Measurements from ENCODE around the gene PTPRT. TPM values are rescaled to one million over a fixed set of nuclear protein-coding genes. Genes with fewer than 3 reads are reported as not detected.

PTPRT gene
- total and polyA plus RNA-seq, 4 donors = 0.03 to 0.19 (median 0.18) TPM; not detected in 1

DNA sequence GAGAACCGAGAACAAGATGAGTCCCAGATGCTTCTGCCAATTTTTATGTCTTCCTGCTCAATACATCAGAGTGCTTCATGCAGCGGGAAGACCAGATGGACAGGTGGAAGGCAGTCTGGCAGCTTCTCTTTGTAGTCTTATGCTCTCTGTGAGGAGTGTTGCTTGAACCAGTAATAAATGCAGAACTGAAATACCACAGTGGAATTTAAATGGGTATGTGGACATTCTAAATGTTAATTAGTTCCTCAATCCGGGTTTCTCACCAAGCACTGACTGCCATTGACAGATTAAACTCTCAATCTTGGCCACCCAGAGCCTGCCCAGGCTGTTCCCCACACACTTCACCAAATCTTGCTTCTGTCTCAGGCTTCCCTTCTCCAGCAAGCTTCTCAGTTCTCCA is 876.0 kb downstream of the PTPRT start:
- intact Hi-C loops (cut with DNase I) = no loop called here
- DNase-seq (no peak), ATAC-seq (ENCODE audit: low FRiP score) (no peak)
- no peak overlapping the region for H3K27ac ChIP-seq (ENCODE audit: low read depth in 1 of 2, low read length in 2 of 2)
- no peaks in the 10 kb centered on the region for H3K9me3 ChIP-seq (ENCODE audit: control insufficient read depth, low read length)
- no peaks in the 10 kb centered on the region for H3K36me3 ChIP-seq (ENCODE audit: control insufficient read depth in 1 of 2, insufficient read depth in 2 of 2, low read length in 1 of 2)
- WGBS, 2 donors = 77 to 85% methylated on average over 3 of the region's 3 CpGs
- H3K4me3 ChIP-seq (ENCODE audit: low read length in 2 of 2) = no peak overlapping the region
- H3K4me1 ChIP-seq (ENCODE audit: control insufficient read depth in 1 of 2, insufficient read depth in 2 of 2, low read length in 2 of 2) = no peaks in the 10 kb centered on the region
- H3K27me3 ChIP-seq (ENCODE audit: control insufficient read depth in 1 of 2, insufficient read depth in 2 of 2, low read length in 1 of 2) = no peaks in the 10 kb centered on the region

DNA sequence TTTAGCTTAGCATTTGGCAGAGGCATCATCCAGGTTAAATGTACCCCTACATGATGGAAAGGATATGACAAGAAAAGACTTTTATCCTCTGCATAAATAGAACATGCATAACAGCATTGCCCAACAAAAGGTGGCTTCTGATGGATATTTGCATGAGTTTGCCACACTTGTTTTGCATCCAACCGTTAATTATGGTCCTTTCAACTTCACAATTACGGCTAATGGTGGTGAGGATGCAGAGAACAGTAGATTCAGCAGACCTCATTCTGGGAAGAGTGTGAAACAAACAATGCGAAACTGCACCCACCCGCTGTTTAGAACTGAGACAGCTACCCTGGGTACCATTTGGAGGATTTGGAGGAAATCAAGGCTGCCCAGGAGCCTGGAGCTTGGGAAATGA is 880.7 kb downstream of the PTPRT start:
- intact Hi-C loops (cut with DNase I) = no loop called here
- Histone ChIP-seq H3K4me3 (ENCODE audit: low read length in 2 of 2) (no peak overlapping the region), H3K27me3 (ENCODE audit: control insufficient read depth in 1 of 2, insufficient read depth in 2 of 2, low read length in 1 of 2) (no peaks in the 10 kb centered on the region), H3K9me3 (ENCODE audit: control insufficient read depth, low read length) (peaks cover 2% of the 10 kb centered on the region), H3K27ac (ENCODE audit: low read depth in 1 of 2, low read length in 2 of 2) (no peak overlapping the region), H3K4me1 (ENCODE audit: control insufficient read depth in 1 of 2, insufficient read depth in 2 of 2, low read length in 2 of 2) (no peaks in the 10 kb centered on the region), H3K36me3 (ENCODE audit: control insufficient read depth in 1 of 2, insufficient read depth in 2 of 2, low read length in 1 of 2) (no peaks in the 10 kb centered on the region)
- DNase-seq = no peak
- ATAC-seq (ENCODE audit: low FRiP score) = no peak
- WGBS, 2 donors = 74 to 79% methylated on average over 4 of the region's 4 CpGs

DNA sequence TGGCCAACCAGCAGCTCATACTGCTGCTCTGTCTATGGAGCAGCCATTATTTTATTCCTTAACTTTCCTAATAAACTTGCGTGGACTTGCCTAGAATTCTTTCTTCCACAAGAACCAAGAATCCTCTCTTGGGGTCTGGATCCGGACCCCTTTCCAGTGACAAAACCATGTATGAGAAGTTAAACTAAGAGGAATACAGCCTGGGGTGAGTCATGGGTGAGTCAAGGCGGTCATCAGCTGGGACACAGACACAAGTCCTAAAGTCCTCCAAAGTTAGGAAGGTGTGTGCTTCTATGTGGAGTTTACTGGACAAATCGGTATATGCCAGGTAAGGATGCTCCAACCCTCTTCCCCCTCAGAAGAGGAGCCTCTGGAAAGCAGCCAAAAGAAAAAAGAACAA is 881.5 kb downstream of the PTPRT start:
- Histone ChIP-seq H3K27ac (ENCODE audit: low read depth in 1 of 2, low read length in 2 of 2) (no peak overlapping the region), H3K4me3 (ENCODE audit: low read length in 2 of 2) (no peak overlapping the region), H3K4me1 (ENCODE audit: control insufficient read depth in 1 of 2, insufficient read depth in 2 of 2, low read length in 2 of 2) (no peaks in the 10 kb centered on the region), H3K9me3 (ENCODE audit: control insufficient read depth, low read length) (peaks cover 2% of the 10 kb centered on the region), H3K27me3 (ENCODE audit: control insufficient read depth in 1 of 2, insufficient read depth in 2 of 2, low read length in 1 of 2) (no peaks in the 10 kb centered on the region), H3K36me3 (ENCODE audit: control insufficient read depth in 1 of 2, insufficient read depth in 2 of 2, low read length in 1 of 2) (no peaks in the 10 kb centered on the region)
- DNase-seq (no peak), ATAC-seq (ENCODE audit: low FRiP score) (no peak)
- intact Hi-C loops (cut with DNase I) = no loop called here
- WGBS, 2 donors = 91 to 93% methylated on average over 4 of the region's 4 CpGs

DNA sequence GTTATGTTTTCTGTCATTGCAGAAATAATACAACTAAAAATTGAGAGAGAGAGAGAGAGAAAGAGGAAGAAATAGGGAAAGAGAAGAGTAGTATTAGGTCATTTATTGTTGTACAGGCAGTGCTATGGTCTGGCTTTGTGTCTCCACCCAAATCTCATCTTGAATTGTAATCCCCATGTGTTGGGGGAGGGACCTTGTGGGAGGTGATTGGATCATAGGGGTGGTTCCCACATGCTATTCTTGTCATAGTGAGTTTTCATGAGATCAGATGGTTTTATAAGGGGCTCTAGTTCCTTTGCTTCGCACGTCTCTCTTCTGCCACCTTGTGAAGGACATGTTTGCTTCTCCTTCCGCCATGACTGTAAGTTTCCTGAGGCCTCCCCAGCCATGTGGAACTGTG is 894.1 kb downstream of the PTPRT start:
- DNase-seq (no peak), ATAC-seq (ENCODE audit: low FRiP score) (no peak)
- Histone ChIP-seq H3K4me3 (ENCODE audit: low read length in 2 of 2) (no peak overlapping the region), H3K27me3 (ENCODE audit: control insufficient read depth in 1 of 2, insufficient read depth in 2 of 2, low read length in 1 of 2) (no peaks in the 10 kb centered on the region), H3K36me3 (ENCODE audit: control insufficient read depth in 1 of 2, insufficient read depth in 2 of 2, low read length in 1 of 2) (no peaks in the 10 kb centered on the region), H3K9me3 (ENCODE audit: control insufficient read depth, low read length) (no peaks in the 10 kb centered on the region), H3K4me1 (ENCODE audit: control insufficient read depth in 1 of 2, insufficient read depth in 2 of 2, low read length in 2 of 2) (no peaks in the 10 kb centered on the region), H3K27ac (ENCODE audit: low read depth in 1 of 2, low read length in 2 of 2) (no peak overlapping the region)
- intact Hi-C loops (cut with DNase I) = no loop called here
- WGBS, 2 donors = 88 to 89% methylated on average over 3 of the region's 3 CpGs

DNA sequence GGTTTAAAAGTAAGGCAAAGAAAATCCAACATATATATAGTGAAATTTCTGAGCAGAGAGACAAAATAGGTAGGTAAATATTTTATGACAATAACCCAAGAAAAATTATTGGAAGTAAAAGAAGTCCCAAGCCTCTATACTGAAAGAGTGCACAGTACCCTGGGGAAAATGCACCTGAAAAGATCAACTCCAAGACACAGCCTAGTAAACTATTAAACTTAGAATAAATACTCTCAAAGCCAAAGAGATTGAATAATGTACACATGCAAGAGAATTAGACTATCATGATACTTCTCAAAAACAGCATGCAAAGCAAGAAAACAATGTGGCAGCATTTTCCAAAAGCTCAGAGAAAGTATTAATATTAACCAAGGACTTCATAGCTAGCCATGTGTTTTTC is 894.7 kb downstream of the PTPRT start:
- Histone ChIP-seq H3K36me3 (ENCODE audit: control insufficient read depth in 1 of 2, insufficient read depth in 2 of 2, low read length in 1 of 2) (no peaks in the 10 kb centered on the region), H3K27me3 (ENCODE audit: control insufficient read depth in 1 of 2, insufficient read depth in 2 of 2, low read length in 1 of 2) (no peaks in the 10 kb centered on the region), H3K9me3 (ENCODE audit: control insufficient read depth, low read length) (no peaks in the 10 kb centered on the region), H3K27ac (ENCODE audit: low read depth in 1 of 2, low read length in 2 of 2) (no peak overlapping the region), H3K4me3 (ENCODE audit: low read length in 2 of 2) (no peak overlapping the region), H3K4me1 (ENCODE audit: control insufficient read depth in 1 of 2, insufficient read depth in 2 of 2, low read length in 2 of 2) (no peaks in the 10 kb centered on the region)
- no peak for ATAC-seq (ENCODE audit: low FRiP score)
- no peak for DNase-seq
- intact Hi-C loops (cut with DNase I) = no loop called here

DNA sequence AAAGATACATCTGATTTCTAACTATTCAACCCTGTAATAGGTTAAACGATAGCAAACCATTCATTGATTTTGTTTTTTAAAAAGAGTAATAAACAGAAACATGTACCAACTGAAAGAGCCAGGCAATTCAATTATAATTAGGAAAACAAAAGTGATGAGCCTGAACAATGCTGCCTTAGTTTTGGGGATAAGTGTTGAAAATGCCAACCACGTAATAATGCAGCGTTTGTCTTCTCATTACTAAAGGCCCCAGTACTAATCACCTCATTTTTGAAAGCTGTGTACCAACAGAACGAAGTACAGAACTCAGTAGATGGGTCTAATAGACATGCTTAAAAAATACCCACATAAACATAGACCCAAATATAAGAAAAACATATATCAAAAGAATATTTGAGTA is 907.9 kb downstream of the PTPRT start:
- intact Hi-C loops (cut with DNase I) = no loop called here

DNA sequence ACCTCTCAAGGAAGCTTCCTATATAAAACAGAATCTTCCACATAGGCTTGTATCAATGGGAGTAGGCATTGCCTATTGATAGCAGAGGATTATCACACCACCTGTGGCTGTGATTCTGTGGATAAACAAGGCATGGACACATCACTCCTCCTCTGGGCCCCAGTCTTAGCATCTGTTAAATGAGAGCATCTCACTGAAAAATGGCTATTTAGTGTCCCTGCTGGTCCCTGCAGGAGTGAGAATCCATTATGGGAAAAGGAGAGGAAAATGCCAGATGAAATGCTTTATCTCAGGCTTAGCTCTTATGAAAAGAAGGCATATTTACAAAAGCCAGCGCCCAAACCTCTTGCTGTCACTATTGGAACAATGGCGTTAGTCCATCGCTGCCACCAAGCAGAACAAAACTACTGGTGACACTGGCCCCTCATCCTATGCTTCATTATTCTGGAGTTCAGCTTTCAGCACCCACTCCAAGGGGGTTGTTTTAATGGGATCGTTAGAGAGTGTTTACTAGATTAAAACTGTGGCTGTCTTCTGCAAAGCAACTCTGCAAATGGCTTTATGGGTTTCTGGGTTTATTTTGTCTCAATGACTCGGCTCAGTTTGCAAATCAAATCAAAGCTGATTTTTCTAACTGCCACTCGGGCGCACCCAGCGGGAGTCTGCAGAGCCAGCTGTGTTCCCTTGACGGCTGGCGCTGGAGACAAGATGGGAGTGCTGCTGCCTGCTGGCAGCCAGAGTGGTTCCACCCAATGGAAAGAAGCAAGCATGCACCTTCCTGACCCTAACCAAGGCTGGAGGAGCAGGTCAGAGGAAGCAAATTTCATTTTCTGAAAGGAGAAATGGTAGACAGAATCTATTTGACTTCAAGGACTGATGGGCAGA is 912.7 kb downstream of the PTPRT start:
- no peak overlapping the region for H3K27ac ChIP-seq (ENCODE audit: low read depth in 1 of 2, low read length in 2 of 2)
- intact Hi-C loops (cut with DNase I) = no loop called here
- H3K4me1 ChIP-seq (ENCODE audit: control insufficient read depth in 1 of 2, insufficient read depth in 2 of 2, low read length in 2 of 2) = no peaks in the 10 kb centered on the region
- no peak overlapping the region for H3K4me3 ChIP-seq (ENCODE audit: low read length in 2 of 2)
- no peaks in the 10 kb centered on the region for H3K9me3 ChIP-seq (ENCODE audit: control insufficient read depth, low read length)
- 58 to 62% methylated on average over 10 of the region's 10 CpGs for WGBS, 2 donors
- ATAC-seq (ENCODE audit: low FRiP score) (no peak), DNase-seq (no peak)
- no peaks in the 10 kb centered on the region for H3K27me3 ChIP-seq (ENCODE audit: control insufficient read depth in 1 of 2, insufficient read depth in 2 of 2, low read length in 1 of 2)
- no peaks in the 10 kb centered on the region for H3K36me3 ChIP-seq (ENCODE audit: control insufficient read depth in 1 of 2, insufficient read depth in 2 of 2, low read length in 1 of 2)

More for the DNA sequence above, 907.9 kb downstream of the PTPRT start:
- Histone ChIP-seq H3K9me3 (ENCODE audit: control insufficient read depth, low read length) (no peaks in the 10 kb centered on the region), H3K27ac (ENCODE audit: low read depth in 1 of 2, low read length in 2 of 2) (no peak overlapping the region), H3K36me3 (ENCODE audit: control insufficient read depth in 1 of 2, insufficient read depth in 2 of 2, low read length in 1 of 2) (no peaks in the 10 kb centered on the region), H3K4me3 (ENCODE audit: low read length in 2 of 2) (no peak overlapping the region), H3K27me3 (ENCODE audit: control insufficient read depth in 1 of 2, insufficient read depth in 2 of 2, low read length in 1 of 2) (no peaks in the 10 kb centered on the region), H3K4me1 (ENCODE audit: control insufficient read depth in 1 of 2, insufficient read depth in 2 of 2, low read length in 2 of 2) (no peaks in the 10 kb centered on the region)
- no peak for DNase-seq
- ATAC-seq (ENCODE audit: low FRiP score) = no peak
- 92 to 94% methylated on average over 4 of the region's 4 CpGs for WGBS, 2 donors

DNA sequence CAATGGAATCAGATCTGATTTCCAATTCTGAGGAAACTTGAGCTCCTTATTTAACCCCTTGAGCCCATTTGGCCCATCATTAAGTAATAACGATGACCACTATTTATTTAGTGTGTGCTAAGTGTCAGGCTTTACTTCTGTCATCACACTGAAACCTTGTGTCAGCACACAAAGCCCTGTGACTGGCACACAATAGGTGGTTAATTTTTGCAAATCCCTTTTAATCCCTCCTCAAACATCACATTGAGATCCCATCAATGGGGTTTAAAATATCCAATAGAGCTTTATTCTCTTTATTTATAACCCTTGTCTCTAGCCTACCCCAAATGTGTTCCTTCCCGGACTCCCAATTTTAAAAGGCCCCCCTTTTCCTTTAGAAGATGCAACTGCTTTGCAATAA is 914.7 kb downstream of the PTPRT start:
- DNase-seq = no peak
- WGBS, 2 donors = 49 to 65% methylated on average over 2 of the region's 2 CpGs
- no peaks in the 10 kb centered on the region for H3K9me3 ChIP-seq (ENCODE audit: control insufficient read depth, low read length)
- intact Hi-C loops (cut with DNase I) = no loop called here
- no peak overlapping the region for H3K4me3 ChIP-seq (ENCODE audit: low read length in 2 of 2)
- no peak for ATAC-seq (ENCODE audit: low FRiP score)
- no peak overlapping the region for H3K27ac ChIP-seq (ENCODE audit: low read depth in 1 of 2, low read length in 2 of 2)
- H3K4me1 ChIP-seq (ENCODE audit: control insufficient read depth in 1 of 2, insufficient read depth in 2 of 2, low read length in 2 of 2) = no peaks in the 10 kb centered on the region
- H3K36me3 ChIP-seq (ENCODE audit: control insufficient read depth in 1 of 2, insufficient read depth in 2 of 2, low read length in 1 of 2) = no peaks in the 10 kb centered on the region
- H3K27me3 ChIP-seq (ENCODE audit: control insufficient read depth in 1 of 2, insufficient read depth in 2 of 2, low read length in 1 of 2) = no peaks in the 10 kb centered on the region

DNA sequence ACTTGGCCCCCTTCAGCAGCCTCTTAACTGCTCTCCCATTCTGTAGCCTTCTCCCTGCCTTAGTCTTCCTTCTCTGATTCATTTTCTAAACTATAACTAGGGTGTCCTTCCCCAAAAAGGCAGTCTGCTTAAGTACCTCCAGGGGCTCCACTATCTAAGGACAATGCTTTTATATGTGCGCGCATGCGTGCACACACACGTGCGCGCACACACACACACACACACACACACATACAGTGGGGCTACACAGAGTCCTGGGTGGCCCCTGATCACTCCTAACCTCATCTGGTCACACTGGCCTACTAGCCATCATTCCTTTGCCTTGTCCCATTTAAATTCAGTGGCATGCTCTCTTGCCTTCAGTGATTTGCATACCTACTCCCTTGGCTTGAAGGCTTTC is 917.2 kb downstream of the PTPRT start:
- H3K4me3 ChIP-seq (ENCODE audit: low read length in 2 of 2) = no peak overlapping the region
- WGBS, 2 donors = 90 to 93% methylated on average over 6 of the region's 6 CpGs
- no peak for DNase-seq
- no peak for ATAC-seq (ENCODE audit: low FRiP score)
- no peaks in the 10 kb centered on the region for H3K36me3 ChIP-seq (ENCODE audit: control insufficient read depth in 1 of 2, insufficient read depth in 2 of 2, low read length in 1 of 2)
- no peaks in the 10 kb centered on the region for H3K27me3 ChIP-seq (ENCODE audit: control insufficient read depth in 1 of 2, insufficient read depth in 2 of 2, low read length in 1 of 2)
- H3K9me3 ChIP-seq (ENCODE audit: control insufficient read depth, low read length) = no peaks in the 10 kb centered on the region
- intact Hi-C loops (cut with DNase I) = no loop called here
- H3K4me1 ChIP-seq (ENCODE audit: control insufficient read depth in 1 of 2, insufficient read depth in 2 of 2, low read length in 2 of 2) = no peaks in the 10 kb centered on the region
- no peak overlapping the region for H3K27ac ChIP-seq (ENCODE audit: low read depth in 1 of 2, low read length in 2 of 2)

All from aorta (tissue), 5 donors.